ENCODE results near the gene LAMC1. TPM values are rescaled to one million over a fixed set of nuclear protein-coding genes. Genes with fewer than 3 reads are reported as not detected.

Gene LAMC1
- total RNA-seq, result 237 and 238 TPM in 2 replicates

GRCh38 chr1:183023146-183023600 lies at the start of gene LAMC1:
Gene LAMC1 (plus strand): TSS chr1:183023420. CDS start chr1:183023717, 297 bp downstream.

GRCh38 chr1:183185941-183186490 lies 162.8 kb downstream of the LAMC1 start, which contains the start of gene LAMC2:
Gene LAMC2 (plus strand): TSS chr1:183186264. CDS start chr1:183186353, 89 bp downstream.

Small RNAs within 50 kb of the gene (small RNA-seq; reads per million reads assigned to genes)
- not detected for gene RNU6-41P

Other genes starting within 250 kb of the LAMC1 start
- gene NPL, start 233.6 kb upstream of the LAMC1 start, total RNA-seq, result 2.9 and 5.9 TPM in 2 replicates
- 141 and 145 TPM in 2 replicates for gene DHX9, start 184.1 kb upstream of the LAMC1 start, total RNA-seq
- 0.11 and 0.13 TPM in 2 replicates for gene SHCBP1L, start 70.3 kb upstream of the LAMC1 start, total RNA-seq
- 1.4 and 4.8 TPM in 2 replicates for gene LAMC2, start 162.8 kb downstream of the LAMC1 start, total RNA-seq

Data from articular chondrocyte of knee joint (primary cell).